HepG2 (cell line): ENCODE data around the gene ZNF217. TPM values are rescaled to one million over a fixed set of nuclear protein-coding genes. Genes with fewer than 3 reads are reported as not detected.

ENCODE experiments used
- AHDC1 ChIP-seq: sonication (generic); formaldehyde crosslinking; IDR thresholded peaks from 2 replicates; pipeline ENCODE4 v1.5.1; 2020; ENCODE audit warnings: mild to moderate bottlenecking, missing genetic modification reagents, borderline replicate concordance
- ATF5 ChIP-seq: sonication (generic); formaldehyde crosslinking; IDR thresholded peaks from 2 replicates; pipeline ENCODE4 v1.4.0; 2020; ENCODE audit warnings: mild to moderate bottlenecking, low read depth, missing genetic modification reagents
- BRCA1 ChIP-seq: sonication (generic); formaldehyde crosslinking; IDR thresholded peaks from 2 replicates; pipeline ENCODE4 v1.4.0; 2020; ENCODE audit warnings: missing genetic modification reagents
- EEA1 ChIP-seq: sonication (generic); formaldehyde crosslinking; IDR thresholded peaks from 2 replicates; pipeline ENCODE4 v1.5.1; 2020; ENCODE audit warnings: mild to moderate bottlenecking, missing genetic modification reagents, borderline replicate concordance
- MBD4 ChIP-seq: IDR thresholded peaks from 2 replicates; pipeline ENCODE4 v1.6.1; 2012; ENCODE audit warnings: low read length, inconsistent platforms, borderline replicate concordance
- MTERF4 ChIP-seq: sonication (generic); formaldehyde crosslinking; IDR thresholded peaks from 2 replicates; pipeline ENCODE4 v1.8.0; 2023; ENCODE audit warnings: mild to moderate bottlenecking, missing genetic modification reagents
- NR2F6 ChIP-seq, 2 experiments: IDR thresholded peaks; 2 replicates each; pipeline ENCODE4 v1.6.1; 2016; ENCODE audit warnings: antibody characterized with exemption in 1 of 2, mild to moderate bottlenecking in 1 of 2
- RBM22 ChIP-seq: fragments of 200-400 bp; formaldehyde crosslinking; optimal IDR thresholded peaks from 2 replicates; pipeline ENCODE3; 2017; ENCODE audit warnings: mild to moderate bottlenecking, low read length, moderate library complexity
- TOE1 ChIP-seq: sonication (generic); formaldehyde crosslinking; IDR thresholded peaks from 2 replicates; pipeline ENCODE4 v1.4.0; 2020; ENCODE audit warnings: mild to moderate bottlenecking, missing genetic modification reagents
- ZBTB20 ChIP-seq: sonication (generic); formaldehyde crosslinking; IDR thresholded peaks from 2 replicates; pipeline ENCODE4 v1.8.1; 2023; ENCODE audit warnings: missing genetic modification reagents, low read depth, mild to moderate bottlenecking, borderline replicate concordance
- ZBTB3 ChIP-seq: sonication (generic); formaldehyde crosslinking; IDR thresholded peaks from 2 replicates; pipeline ENCODE4 v1.4.0; 2020; ENCODE audit warnings: low read depth, mild to moderate bottlenecking, moderate library complexity, missing genetic modification reagents, borderline replicate concordance
- ZBTB4 ChIP-seq: sonication (generic); formaldehyde crosslinking; IDR thresholded peaks from 2 replicates; pipeline ENCODE4 v1.4.0; 2020; ENCODE audit warnings: missing genetic modification reagents, mild to moderate bottlenecking, borderline replicate concordance
- ZFP36L2 ChIP-seq: sonication (generic); formaldehyde crosslinking; IDR thresholded peaks from 2 replicates; pipeline ENCODE4 v1.4.0; 2020; ENCODE audit warnings: missing genetic modification reagents
- ZNF121 ChIP-seq: sonication (generic); formaldehyde crosslinking; IDR thresholded peaks from 2 replicates; pipeline ENCODE4 v1.5.0; 2020; ENCODE audit warnings: mild to moderate bottlenecking, missing genetic modification reagents
- ZNF24 ChIP-seq: fragments of 450-650 bp; IDR thresholded peaks from 2 replicates; pipeline ENCODE4 v1.6.1; 2017; ENCODE audit warnings: antibody characterized with exemption, mild to moderate bottlenecking
- ZNF282 ChIP-seq: fragments of 450-650 bp; IDR thresholded peaks from 2 replicates; pipeline ENCODE4 v1.6.1; 2018; ENCODE audit not compliant: partially characterized antibody
- ZNF292 ChIP-seq: sonication (generic); formaldehyde crosslinking; IDR thresholded peaks from 2 replicates; pipeline ENCODE4 v1.8.1; 2022; ENCODE audit warnings: mild to moderate bottlenecking, low read depth, missing genetic modification reagents, borderline replicate concordance
- ZNF296 ChIP-seq: sonication (generic); formaldehyde crosslinking; conservative IDR thresholded peaks from 2 replicates; pipeline ENCODE4 v1.5.0; 2020; ENCODE audit warnings: mild to moderate bottlenecking, missing genetic modification reagents
- polyA plus RNA-seq, 8 experiments: library from polyadenylated mRNA; depleted of rRNA in 3 of 8; stranded (reverse) in 7 of 8; unstranded in 1 of 8; fragments of >200 nt; fragmentation: Illumina TruSeq in 4 of 8; extraction: Trizol in 4 of 8; gene quantifications; 2 replicates each; pipeline versions ENCODE4 v1.2.1 to v1.2.3, GENCODE V29; 2011 to 2016; ENCODE audit warnings: low read depth in 4 of 8, missing spikeins in 1 of 8, mixed read lengths in 1 of 8; ENCODE audit not compliant: insufficient read depth in 1 of 8
- total RNA-seq, 5 experiments: library from RNA; depleted of rRNA; stranded (reverse); fragments of >200 nt; fragmentation: Illumina TruSeq; extraction: Trizol; gene quantifications; 2 replicates each; pipeline ENCODE4 v1.2.3, GENCODE V29; 2016; ENCODE audit warnings: low read depth in 1 of 5

Gene ZNF217
- total and polyA plus RNA-seq, 2 of the 13 experiments (the other 11 are each of a cell fraction or from before 2014, with no cell fraction given): 22.3 to 29.8 TPM

GRCh38 chr20:53622247-53623133 lies 28.9 kb upstream of the ZNF217 start (continued):
- TF ChIP-seq ZFP36L2 (CRISPR knock-in tag) (no peak), TOE1 (CRISPR knock-in tag) (no peak), ZBTB3 (CRISPR knock-in tag) (0 out of 2 replicates have a peak, but pooled peaks have one; percentile 18), ATF5 (CRISPR knock-in tag) (no peak), MTERF4 (CRISPR knock-in tag) (no peak), ZNF292 (peak; percentile 77), EEA1 (CRISPR knock-in tag) (no peak), ZBTB4 (CRISPR knock-in tag) (no peak), MBD4 (no peak), NR2F6 (IDR thresholded peaks at IDR 0.05) (peak; percentile 92), NR2F6 (CRISPR knock-in tag; IDR thresholded peaks at IDR 0.05) (peak; percentile 97), RBM22 (no peak), AHDC1 (CRISPR knock-in tag) (no peak), ZNF121 (no peak), ZNF24 (0 out of 2 replicates have a peak, but pooled peaks have one; percentile 18), BRCA1 (no peak), ZNF282 (no peak), ZNF296 (CRISPR knock-in tag) (no peak), ZBTB20 (CRISPR knock-in tag) (no peak; the same call in 1 of the 2 replicates)
